Measurements from ENCODE around the gene NAPG.

DNA sequence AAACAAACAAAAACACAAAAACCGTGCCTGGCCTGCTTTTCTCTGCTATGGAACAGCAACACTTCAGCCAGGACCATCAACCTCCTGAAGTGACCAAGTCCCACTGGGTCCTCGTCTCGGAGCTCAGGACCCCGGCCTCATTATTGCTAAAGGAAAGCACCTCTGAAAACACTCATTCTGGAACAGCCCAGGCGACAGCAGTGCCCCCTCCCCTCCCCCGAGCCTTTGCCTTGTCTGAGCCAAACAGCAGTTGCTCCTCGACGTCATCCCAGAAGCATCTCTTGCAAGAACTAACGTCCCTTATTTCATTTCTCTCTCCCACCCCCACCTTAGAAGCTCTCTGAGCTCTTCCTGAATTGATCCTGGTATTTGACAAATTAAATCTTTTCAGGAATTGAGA lies 44.0 kb upstream of the NAPG start:
- TF ChIP-seq, protein P1, sequence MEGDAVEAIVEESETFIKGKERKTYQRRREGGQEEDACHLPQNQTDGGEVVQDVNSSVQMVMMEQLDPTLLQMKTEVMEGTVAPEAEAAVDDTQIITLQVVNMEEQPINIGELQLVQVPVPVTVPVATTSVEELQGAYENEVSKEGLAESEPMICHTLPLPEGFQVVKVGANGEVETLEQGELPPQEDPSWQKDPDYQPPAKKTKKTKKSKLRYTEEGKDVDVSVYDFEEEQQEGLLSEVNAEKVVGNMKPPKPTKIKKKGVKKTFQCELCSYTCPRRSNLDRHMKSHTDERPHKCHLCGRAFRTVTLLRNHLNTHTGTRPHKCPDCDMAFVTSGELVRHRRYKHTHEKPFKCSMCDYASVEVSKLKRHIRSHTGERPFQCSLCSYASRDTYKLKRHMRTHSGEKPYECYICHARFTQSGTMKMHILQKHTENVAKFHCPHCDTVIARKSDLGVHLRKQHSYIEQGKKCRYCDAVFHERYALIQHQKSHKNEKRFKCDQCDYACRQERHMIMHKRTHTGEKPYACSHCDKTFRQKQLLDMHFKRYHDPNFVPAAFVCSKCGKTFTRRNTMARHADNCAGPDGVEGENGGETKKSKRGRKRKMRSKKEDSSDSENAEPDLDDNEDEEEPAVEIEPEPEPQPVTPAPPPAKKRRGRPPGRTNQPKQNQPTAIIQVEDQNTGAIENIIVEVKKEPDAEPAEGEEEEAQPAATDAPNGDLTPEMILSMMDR (IDR thresholded peaks at IDR 0.05): no peak
- TF ChIP-seq POLR2A (IDR thresholded peaks at IDR 0.05): no peak
